Urothelium cell line (cell line): ENCODE measurements around the gene KIF18B.
"Not testable (repeated sequence)": the region's sequence is repeated elsewhere in the genome, so short reads cannot be mapped to it uniquely, and the experiment has no call there.

Experiments
- DNase-seq: peaks from one replicate; pipeline ENCODE4 v3.0.0; 2011; ENCODE audit warnings: low spot score, mixed read lengths
- FAIRE-seq: peaks from 2 replicates; lab custom pipeline; 2011; peaks lifted over from hg19 to GRCh38; lab: Jason Lieb, UNC

Gene KIF18B

GRCh38 chr17:44970136-44970741 is 22.7 kb upstream of the KIF18B start:
- no peak for DNase-seq
- FAIRE-seq: no peak

GRCh38 chr17:44969144-44969780 is 21.7 kb upstream of the KIF18B start:
- FAIRE-seq: peak; percentile 88
- DNase-seq: no peak

DNA sequence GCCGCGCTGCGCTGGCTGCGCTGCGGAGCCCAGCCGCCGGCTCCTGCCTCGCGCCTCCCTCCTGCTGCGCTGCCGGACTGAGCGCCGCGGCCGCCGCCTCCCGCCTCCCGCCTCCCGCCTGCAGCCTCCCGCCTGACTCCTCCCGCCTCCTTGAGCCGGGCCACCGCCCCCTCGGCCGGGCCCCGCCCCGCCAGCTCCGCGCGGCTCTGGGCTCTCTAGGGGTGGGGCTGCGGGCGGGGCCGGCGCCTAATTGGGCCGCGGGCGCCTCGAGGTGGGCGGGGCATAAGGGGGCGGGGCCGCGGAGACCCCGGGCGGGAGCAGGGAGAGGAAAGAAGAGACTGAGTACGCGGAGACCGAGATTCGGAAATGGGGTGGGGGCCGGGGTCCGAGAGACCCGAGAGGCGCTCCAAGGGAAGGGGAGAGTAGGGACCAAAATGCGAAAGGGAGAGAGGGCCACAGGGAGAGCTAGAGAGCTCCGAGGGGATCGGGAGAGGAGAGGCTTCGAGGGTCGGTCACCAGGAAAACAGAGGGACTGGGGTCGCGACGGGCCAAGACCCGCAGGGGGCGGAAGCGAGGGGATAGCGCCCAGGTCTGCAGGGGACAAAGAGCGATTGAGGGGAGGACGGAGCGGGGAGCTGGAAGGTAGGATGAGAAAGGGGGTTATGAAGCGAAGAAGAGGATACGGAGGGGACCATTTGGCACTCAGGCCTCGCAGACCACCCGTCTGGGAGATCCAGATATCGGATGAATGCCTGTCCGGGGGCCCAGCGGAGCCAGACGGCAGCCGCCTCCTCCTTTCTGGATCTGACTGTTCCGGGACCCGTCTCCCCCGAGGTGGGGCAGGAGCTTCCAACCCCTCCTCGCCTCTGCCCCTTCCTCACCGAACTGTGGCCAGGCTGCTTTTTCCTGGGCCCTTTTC is 20.9 kb upstream of the KIF18B start, which contains the start of gene C1QL1:
Gene C1QL1, minus strand, starts transcription at position 79 of the 919 bp plus-strand sequence. CDS start 255 bp downstream, outside the sequence.
- peak; percentile 99 for DNase-seq
- no peak for FAIRE-seq

GRCh38 chr17:44967907-44968224 is 20.3 kb upstream of the KIF18B start:
- no peak for FAIRE-seq
- DNase-seq: no peak

GRCh38 chr17:44967026-44967906 is 19.7 kb upstream of the KIF18B start:
- FAIRE-seq (peak; percentile 83), DNase-seq (no peak)

GRCh38 chr17:44966348-44967025 is 18.9 kb upstream of the KIF18B start:
- FAIRE-seq: no peak
- DNase-seq: no peak

- FAIRE-seq: no peak
- no peak for DNase-seq
These were observed 18.1 kb upstream of the KIF18B start for GRCh38 chr17:44965481-44966234.

GRCh38 chr17:44961921-44962350 is 14.4 kb upstream of the KIF18B start:
- DNase-seq (no peak), FAIRE-seq (no peak)

DNA sequence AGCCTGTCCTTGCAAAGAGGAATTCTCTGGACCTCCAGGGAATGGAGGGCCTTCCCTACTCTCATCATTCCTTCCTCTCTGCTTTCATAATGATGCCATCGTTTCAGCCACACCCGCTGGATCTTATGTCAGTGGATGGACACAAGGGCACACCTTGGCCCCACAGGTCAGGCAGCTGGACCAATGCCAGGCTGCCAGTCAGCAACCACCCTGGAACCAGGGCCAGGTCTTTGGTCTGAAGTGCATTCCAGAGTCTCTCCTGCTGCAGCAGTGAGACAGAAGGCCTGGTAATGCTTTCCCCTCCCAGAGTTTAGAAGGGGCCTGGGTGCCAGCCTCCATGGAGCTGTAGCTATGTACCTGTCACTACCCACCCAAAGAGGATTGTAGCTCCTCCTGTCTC is 13.1 kb upstream of the KIF18B start:
- DNase-seq (no peak), FAIRE-seq (peak; percentile 37)

- FAIRE-seq: no peak
- DNase-seq: no peak
These were observed 12.4 kb upstream of the KIF18B start for GRCh38 chr17:44959821-44960531.

DNA sequence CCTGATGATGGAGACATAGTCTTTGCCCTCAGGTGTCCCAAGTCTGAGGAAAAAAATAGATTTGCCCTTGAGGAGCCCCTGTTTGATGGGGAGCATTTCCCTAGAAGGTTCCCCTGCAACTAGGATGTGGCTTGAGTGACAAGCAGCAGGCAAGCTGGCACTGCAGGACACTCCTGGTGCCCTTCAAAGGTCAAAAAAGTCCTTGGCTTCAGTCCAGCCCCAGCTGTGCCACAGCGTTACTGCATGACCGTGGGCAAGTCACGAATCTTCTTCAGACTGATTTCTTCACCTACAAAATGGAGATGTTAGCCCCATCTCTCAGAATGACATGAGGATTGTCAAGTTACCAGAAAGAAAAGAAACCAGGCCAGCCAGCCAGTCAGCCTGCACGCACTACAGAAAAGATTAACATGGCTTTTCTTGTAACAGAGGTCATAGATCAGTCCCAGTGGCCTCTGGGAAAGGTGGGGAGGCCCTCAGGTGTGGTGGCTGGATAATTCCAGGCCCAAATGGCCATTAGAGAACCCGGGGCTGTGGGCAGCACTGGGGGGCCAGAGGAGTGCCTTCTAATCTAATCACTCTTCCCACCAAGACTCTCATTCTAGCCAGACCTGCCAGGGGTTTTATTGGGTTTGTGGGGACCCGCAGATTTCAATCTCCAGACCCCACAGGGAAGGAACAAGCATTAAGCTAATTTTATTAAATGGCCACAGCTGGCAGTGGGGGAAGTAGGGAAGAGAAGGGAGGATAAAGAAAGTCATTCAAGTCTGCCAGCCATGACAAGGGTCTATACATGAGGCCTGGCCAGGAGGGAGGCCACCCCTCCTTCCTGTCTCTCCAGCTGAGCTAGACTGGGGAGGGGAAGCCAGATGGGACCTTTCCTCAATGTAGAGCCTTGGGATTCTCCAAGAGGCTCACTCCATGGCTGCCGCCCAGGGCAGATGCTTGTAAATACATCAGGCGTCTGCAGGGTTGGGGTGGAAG is 9.7 kb upstream of the KIF18B start:
- DNase-seq (no peak), FAIRE-seq (no peak)

DNA sequence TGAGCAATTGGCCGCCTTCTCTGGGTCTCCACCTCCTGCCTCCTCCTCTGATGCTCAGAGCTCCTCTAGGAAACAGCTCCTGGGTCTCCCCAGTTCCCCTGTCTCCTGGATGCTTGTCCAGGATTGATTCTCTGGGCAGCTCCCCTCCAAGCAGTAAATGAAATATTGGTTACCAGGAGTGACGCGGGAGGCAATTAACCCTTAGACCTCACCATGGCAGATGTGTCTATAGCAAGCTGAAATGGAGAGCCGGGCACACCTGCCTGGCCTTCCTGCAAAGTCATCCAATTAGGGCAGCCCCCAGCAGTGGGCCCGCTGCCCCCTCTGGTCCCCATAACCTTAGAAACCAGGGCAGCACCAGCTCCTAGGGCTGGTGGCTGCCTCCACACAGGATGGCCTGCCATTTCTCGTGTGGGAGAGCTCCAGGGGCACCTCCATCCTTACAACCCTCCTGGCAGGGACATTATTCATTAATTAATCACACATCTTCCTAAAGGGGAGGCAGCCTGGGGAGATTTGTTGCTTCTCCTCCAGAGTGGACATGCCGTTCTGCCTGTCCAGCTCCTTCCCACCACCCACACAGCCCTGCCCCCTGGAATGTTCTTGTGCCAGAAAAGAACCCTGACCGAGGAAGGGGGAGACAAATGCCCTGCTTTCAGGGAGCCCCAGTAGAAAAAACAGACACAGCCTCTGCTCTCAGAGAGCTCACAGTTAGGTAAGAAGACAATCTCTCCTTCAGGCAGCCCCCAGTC is 8.3 kb upstream of the KIF18B start:
- no peak for DNase-seq
- FAIRE-seq: peak; percentile 20

DNA sequence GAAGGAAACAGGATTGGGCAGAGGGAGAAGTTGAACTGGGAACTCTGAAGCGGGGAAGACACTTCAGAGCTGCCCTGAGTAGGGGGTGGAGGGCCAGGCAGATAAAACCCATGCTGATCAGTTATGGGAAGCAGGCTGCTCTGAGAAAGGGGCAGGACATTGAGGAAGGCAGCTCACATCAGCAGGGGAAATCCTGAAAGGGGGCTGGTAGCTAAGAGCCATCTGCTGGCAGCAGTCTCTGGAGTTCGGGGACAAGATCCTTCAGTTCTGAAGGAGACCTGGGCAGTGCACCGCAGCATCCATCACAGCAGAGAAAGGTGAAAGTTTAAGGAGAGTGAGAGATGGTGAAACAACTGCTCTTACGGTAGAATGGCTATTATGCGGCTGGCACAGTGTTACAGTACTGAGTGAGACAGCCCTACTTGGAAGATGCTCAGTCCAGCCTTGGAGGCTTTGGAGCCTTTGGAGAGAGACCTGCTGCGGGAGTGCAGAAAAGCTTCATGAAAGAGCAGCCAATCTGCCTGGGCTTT is 5.4 kb upstream of the KIF18B start:
- no peak for FAIRE-seq
- no peak for DNase-seq

DNA sequence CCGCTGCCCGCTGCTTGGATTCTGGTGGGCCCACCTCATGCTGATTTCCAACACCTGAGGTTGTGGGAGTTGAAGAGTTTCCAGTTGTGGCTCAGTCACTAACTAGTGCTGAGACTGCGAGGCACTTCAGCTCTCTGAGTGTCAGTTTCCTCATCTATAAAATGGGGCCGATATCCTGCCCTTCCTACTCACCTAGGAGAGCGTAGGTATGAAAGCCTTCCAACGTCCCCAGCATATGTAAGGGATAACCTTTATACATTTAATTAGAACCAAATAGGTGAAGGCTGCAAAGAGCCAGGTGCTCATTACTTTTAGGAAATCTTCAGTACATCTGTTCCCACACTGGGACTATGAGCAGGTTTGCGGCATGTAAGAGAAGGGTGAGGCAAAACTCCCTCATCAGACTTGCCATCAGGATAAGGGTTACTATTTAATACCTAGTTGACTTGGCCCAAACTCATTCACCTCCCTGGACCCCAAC is 782 bp upstream of the KIF18B start:
- no peak for FAIRE-seq

DNA sequence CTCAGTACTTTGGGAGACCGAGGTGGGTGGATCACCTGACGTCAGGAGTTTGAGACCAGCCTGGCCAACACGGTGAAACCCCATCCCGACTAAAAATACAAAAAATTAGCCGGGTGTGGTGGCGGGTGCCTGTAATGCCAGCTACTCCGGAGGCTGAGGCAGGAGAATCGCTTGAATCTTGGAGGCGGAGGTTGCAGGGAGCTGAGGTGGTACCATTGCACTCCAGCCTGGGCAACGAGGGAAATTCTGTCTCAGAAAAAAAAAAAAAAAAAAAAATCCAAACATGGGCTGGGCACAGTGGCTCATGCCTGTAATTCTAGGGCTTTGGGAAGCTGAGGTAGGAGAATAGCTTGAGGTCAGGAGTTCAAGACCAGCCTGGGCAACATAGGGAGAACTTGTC is 1.9 kb downstream of the KIF18B start:
- FAIRE-seq, DNase-seq: not testable (repeated sequence)

More for the DNA sequence above, 782 bp upstream of the KIF18B start:
- DNase-seq: no peak

DNA sequence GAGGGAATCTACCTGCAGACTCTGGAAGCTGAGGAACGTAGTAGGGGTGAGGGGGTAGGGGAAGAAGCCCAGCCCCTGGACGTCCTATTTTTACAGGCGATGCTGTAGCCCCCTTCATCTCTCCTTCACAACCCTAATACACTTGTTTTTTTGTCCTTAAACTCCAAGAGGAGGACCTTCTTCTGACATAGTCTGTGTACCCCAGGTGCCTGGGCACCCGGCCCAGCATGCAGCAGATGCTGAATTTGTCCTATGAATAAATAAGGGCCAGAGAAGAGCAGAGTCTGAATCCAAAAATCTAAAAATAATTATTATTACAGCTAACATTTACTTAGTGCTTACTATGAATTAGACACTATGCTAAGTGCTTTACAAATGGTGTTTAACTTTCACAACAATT is 5.1 kb downstream of the KIF18B start:
- FAIRE-seq: no peak
- no peak for DNase-seq
